GM10266 (cell line): Measurements from ENCODE around the gene METTL26.

Experiments
- DNase-seq: peaks from one replicate; pipeline ENCODE4 v3.0.0; 2012; ENCODE audit errors: extremely low spot score
- CTCF ChIP-seq: IDR thresholded peaks from 2 replicates; pipeline ENCODE4 v1.5.1; 2012; ENCODE audit warnings: mild to moderate bottlenecking, low read depth; ENCODE audit not compliant: control insufficient read depth, insufficient read depth; ENCODE audit errors: missing control alignments

The METTL26 gene

GRCh38 chr16:625117-625976, 10.8 kb downstream of the METTL26 start:
- TF ChIP-seq CTCF, result no peak

DNA sequence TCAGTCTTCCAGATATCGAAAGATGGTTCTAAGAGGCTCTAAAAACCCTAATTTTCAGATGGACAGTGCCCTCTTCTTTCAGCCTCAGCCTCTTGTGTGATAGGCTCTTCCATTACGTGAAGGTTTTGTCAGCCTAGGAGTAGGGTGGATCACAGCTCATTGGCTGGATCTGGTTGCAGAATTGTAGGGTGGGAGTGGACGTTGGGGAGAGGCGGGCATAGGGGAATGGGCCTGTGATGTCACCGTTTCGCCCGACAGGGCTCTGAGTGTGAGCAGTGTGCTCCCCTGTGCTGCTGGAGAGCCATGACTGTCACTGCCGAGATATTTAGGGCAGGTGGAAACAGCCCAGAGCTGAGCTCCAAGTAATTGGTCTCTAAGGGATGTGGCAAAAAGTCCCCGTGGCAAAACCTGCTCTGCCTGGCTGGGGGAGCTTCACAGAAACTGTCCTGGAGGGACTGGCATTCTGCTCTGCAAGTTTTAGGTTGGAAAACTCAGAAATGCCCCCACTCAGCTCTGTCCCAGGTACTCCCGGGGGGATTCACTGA, 11.5 kb downstream of the METTL26 start:
- DNase-seq, result no peak
- no peak for TF ChIP-seq CTCF

More at GRCh38 chr16:625117-625976, 10.8 kb downstream of the METTL26 start:
- no peak for DNase-seq

GRCh38 chr16:622920-623280, 13.2 kb downstream of the METTL26 start:
- DNase-seq, result no peak
- TF ChIP-seq CTCF, result no peak

DNA sequence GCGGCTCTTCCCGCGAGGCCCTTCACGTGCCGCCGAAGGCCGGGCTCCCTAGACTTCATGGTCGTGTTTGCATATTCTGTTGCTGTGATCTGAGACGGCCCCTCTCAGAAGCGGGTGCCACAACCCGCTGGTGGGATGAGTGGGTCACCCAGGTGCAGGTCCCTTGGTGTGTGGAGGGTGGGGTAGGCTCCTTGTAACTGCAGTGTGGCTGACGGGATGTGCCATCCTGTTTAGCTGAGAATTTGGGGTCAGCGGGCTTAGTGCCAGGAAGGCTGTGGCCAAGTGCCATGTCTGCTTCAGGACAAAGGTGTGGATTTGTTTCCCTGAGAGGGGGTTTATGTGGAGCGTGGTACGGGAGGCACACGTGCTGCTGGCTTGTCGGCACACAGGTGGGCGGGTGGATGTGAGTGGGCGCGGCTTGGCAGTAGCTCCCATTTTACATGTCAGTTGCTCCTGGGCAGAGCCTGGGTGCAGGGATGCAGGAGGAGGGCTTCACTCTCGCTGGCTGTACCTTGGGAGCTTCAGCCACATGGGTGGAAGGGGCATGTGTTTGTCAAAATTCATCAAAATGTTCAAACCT, 14.5 kb downstream of the METTL26 start:
- no peak for DNase-seq
- no peak for TF ChIP-seq CTCF

DNA sequence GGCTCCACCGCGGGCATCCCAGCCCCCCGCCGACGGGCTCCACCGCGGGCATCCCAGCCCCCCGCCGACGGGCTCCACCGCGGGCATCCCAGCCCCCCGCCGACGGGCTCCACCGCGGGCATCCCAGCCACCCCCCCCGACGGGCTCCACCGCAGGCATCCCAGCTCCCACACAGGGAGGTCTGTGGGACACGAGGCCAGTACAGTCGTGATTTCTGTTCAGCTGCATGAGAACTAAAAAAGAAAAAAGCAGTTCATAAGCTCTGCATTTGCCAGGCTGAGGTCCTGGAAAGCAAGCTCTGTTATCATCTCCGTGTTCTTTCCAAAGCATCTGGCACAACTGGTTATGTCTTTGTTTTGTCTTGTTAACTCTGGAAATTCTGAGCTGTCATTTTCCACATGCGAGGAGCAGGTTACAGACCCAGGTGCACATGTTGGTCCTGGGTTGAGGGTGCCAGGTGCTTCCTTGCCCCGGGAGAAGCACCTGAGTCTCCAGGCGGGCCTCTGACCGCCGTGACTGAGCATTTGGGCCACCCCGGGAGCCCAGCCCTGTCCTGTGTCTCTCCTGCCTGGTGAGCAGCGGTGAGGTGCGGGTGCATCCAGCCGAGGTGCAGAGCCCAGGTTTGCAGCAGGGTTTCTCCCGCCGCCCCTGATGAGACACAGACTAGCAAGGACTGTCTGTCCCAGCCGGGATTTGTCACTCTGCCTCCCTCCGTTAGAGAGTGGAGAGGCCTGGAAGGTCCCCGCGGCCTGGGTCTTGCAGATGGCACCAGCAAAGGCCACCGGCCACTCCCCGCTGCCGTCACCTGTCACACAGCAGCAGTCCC, 15.2 kb downstream of the METTL26 start:
- no peak for TF ChIP-seq CTCF
- DNase-seq, result no peak

GRCh38 chr16:619476-620100, 16.5 kb downstream of the METTL26 start:
- TF ChIP-seq CTCF, result no peak
- no peak for DNase-seq
